ENCODE results near the gene PPM1H. TPM values are rescaled to one million over a fixed set of nuclear protein-coding genes. Genes with fewer than 3 reads are reported as not detected.
A peak's percentile ranks its signal among the peaks of the same experiment; 100 is the strongest.

The PPM1H gene
- total RNA-seq, 1 experiment from 2014 or later, result 0.04 TPM

DNA sequence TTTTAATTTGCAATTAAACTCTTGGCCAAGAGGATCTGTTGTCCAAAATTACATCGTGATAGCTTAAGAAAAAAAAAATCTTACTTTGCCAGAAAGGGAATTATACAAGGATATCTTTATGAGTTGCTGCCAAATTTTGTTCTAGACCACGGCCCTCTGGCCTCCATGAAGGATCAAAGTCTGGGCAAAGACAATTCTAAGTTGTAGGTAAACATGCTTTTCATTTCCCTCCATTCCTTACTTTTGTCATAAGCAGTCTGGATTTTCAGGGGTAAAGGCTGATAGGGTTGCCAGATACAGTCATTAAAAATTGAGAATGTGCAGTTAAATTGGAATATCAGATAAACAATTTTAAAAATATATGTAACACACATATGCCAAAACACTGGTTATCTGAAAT is 333.2 kb downstream of the PPM1H start:
- intact Hi-C loops (cut with micrococcal nuclease; ENCODE audit: unreplicated experiment), result loop anchor here (1.0 to 5.0 kb wide), 2 partner anchors 111 to 193 kb away; no protein-coding TSS in a partner anchor
- CTCF ChIA-PET, result no interaction called here
- no TSS peak for BruUV-seq (replicated peaks)

DNA sequence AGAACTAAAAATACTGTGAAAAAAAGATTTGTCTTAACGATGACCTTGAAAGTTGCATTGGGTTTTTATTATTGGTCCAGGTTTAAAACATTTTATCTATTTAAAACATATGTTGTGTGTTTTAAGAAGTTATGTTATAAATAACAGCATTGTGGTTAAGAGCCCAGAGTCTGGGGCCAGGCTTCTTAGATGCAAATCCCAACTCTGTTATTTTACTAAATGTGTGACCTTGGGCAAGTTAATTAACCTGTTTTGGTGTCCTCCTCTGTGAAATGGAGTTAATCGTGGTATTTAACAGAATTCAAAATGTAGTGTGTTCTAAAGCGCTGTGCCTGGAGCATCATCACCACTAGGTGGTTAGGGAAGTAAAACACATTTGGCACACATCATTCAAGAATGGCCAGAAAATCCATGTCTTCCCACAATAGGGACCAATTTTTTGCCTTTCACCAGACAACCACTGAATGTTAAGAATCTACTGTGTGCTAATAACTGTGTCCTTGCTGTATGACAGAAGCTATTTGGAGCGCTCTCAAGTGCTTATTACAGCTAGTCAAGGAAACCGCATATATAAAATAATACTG is 335.0 kb downstream of the PPM1H start:
- ChIA-PET CTCF (no interaction called here), POLR2A (ENCODE audit: low non-redundant PET) (no interaction called here)
- TF ChIP-seq, protein P1, sequence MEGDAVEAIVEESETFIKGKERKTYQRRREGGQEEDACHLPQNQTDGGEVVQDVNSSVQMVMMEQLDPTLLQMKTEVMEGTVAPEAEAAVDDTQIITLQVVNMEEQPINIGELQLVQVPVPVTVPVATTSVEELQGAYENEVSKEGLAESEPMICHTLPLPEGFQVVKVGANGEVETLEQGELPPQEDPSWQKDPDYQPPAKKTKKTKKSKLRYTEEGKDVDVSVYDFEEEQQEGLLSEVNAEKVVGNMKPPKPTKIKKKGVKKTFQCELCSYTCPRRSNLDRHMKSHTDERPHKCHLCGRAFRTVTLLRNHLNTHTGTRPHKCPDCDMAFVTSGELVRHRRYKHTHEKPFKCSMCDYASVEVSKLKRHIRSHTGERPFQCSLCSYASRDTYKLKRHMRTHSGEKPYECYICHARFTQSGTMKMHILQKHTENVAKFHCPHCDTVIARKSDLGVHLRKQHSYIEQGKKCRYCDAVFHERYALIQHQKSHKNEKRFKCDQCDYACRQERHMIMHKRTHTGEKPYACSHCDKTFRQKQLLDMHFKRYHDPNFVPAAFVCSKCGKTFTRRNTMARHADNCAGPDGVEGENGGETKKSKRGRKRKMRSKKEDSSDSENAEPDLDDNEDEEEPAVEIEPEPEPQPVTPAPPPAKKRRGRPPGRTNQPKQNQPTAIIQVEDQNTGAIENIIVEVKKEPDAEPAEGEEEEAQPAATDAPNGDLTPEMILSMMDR (conservative IDR thresholded peaks at IDR 0.05; ENCODE audit: low read depth, low read length), result peak; percentile 33; the same call in 1 of the 2 replicates
- TF ChIP-seq EZH2 (IDR thresholded peaks at IDR 0.05; ENCODE audit: borderline replicate concordance, low read depth, low read length, poor library complexity, severe bottlenecking), result no peak
- Histone ChIP-seq H3K9me3 (ENCODE audit: low read depth, low read length, poor library complexity, severe bottlenecking) (no peaks in the 10 kb centered on the region), H3K4me1 (ENCODE audit: insufficient read depth, low read length, poor library complexity, severe bottlenecking) (peaks cover 10% of the 10 kb centered on the region), H3K4me3 (ENCODE audit: low read depth, low read length, poor library complexity, severe bottlenecking) (no peak overlapping the region), H3K27ac (ENCODE audit: low read depth, low read length, poor library complexity, severe bottlenecking) (no peak overlapping the region), H3K36me3 (ENCODE audit: insufficient read depth, low read length, poor library complexity, severe bottlenecking) (no peaks in the 10 kb centered on the region), H3K27me3 (replicated peaks; ENCODE audit: insufficient read depth, low read depth, low read length, poor library complexity) (no peaks in the 10 kb centered on the region)
- intact Hi-C loops (cut with micrococcal nuclease; ENCODE audit: unreplicated experiment), result loop anchor here (5.0 kb wide), 1 partner anchor 112 kb away; no protein-coding TSS in a partner anchor
- BruUV-seq (replicated peaks), result no TSS peak
- peak; percentile 23 for DNase-seq (ENCODE audit: low spot score)

More for the DNA sequence above, 333.2 kb downstream of the PPM1H start:
- no peak for DNase-seq (ENCODE audit: low spot score)
- no peaks in the 10 kb centered on the region for H3K9me3 ChIP-seq (ENCODE audit: low read depth, low read length, poor library complexity, severe bottlenecking)
- no peak for TF ChIP-seq EZH2 (IDR thresholded peaks at IDR 0.05; ENCODE audit: borderline replicate concordance, low read depth, low read length, poor library complexity, severe bottlenecking)
- peak overlapping the region; percentile 99 for H3K27ac ChIP-seq (ENCODE audit: low read depth, low read length, poor library complexity, severe bottlenecking)
- no peaks in the 10 kb centered on the region for H3K36me3 ChIP-seq (ENCODE audit: insufficient read depth, low read length, poor library complexity, severe bottlenecking)
- peak overlapping the region; percentile 75 for H3K4me3 ChIP-seq (ENCODE audit: low read depth, low read length, poor library complexity, severe bottlenecking)
- no peaks in the 10 kb centered on the region for H3K27me3 ChIP-seq (replicated peaks; ENCODE audit: insufficient read depth, low read depth, low read length, poor library complexity)
- POLR2A ChIA-PET (ENCODE audit: low non-redundant PET), result interaction anchor here (0.6 kb wide), 2 partner anchors 9 to 50 kb away, joined by 5 read pairs; no protein-coding TSS in a partner anchor
- H3K4me1 ChIP-seq (ENCODE audit: insufficient read depth, low read length, poor library complexity, severe bottlenecking), result peaks cover 19% of the 10 kb centered on the region

GRCh38 chr12:62598846-62599245 is 336.1 kb downstream of the PPM1H start:
- Histone ChIP-seq H3K27ac (ENCODE audit: low read depth, low read length, poor library complexity, severe bottlenecking) (no peak overlapping the region), H3K4me3 (ENCODE audit: low read depth, low read length, poor library complexity, severe bottlenecking) (no peak overlapping the region), H3K4me1 (ENCODE audit: insufficient read depth, low read length, poor library complexity, severe bottlenecking) (peaks cover 9% of the 10 kb centered on the region), H3K27me3 (replicated peaks; ENCODE audit: insufficient read depth, low read depth, low read length, poor library complexity) (no peaks in the 10 kb centered on the region), H3K36me3 (ENCODE audit: insufficient read depth, low read length, poor library complexity, severe bottlenecking) (no peaks in the 10 kb centered on the region), H3K9me3 (ENCODE audit: low read depth, low read length, poor library complexity, severe bottlenecking) (no peaks in the 10 kb centered on the region)
- no peak for DNase-seq (ENCODE audit: low spot score)
- CTCF ChIA-PET, result no interaction called here
- TF ChIP-seq EZH2 (IDR thresholded peaks at IDR 0.05; ENCODE audit: borderline replicate concordance, low read depth, low read length, poor library complexity, severe bottlenecking), result no peak
- TF ChIP-seq, protein P1 (conservative IDR thresholded peaks at IDR 0.05; ENCODE audit: low read depth, low read length), result no peak
- POLR2A ChIA-PET (ENCODE audit: low non-redundant PET), result no interaction called here
- intact Hi-C loops (cut with micrococcal nuclease; ENCODE audit: unreplicated experiment), result no loop called here
- BruUV-seq (replicated peaks), result no TSS peak

DNA sequence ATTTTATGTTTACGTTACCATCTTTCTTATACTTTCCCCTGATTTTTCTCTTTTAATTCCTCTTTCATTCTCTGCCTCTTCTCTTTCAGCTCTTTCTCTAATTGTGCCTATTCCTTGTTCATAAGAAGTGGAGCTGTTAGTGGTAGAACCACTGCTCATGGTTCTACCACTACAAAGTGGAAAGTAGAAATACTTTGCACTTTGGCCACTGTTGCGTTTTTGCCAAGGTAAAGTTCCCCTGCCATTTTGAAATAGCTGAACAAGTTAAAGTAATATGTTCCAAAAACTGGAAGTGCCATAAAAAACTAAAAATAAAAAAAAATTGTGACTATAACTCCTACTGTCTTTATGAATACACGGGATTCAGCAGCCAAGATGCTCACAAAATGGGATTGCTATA is 337.7 kb downstream of the PPM1H start:
- H3K27ac ChIP-seq (ENCODE audit: low read depth, low read length, poor library complexity, severe bottlenecking), result no peak overlapping the region
- CTCF ChIA-PET, result no interaction called here
- BruUV-seq (replicated peaks), result no TSS peak
- no peaks in the 10 kb centered on the region for H3K27me3 ChIP-seq (replicated peaks; ENCODE audit: insufficient read depth, low read depth, low read length, poor library complexity)
- H3K4me3 ChIP-seq (ENCODE audit: low read depth, low read length, poor library complexity, severe bottlenecking), result no peak overlapping the region
- H3K36me3 ChIP-seq (ENCODE audit: insufficient read depth, low read length, poor library complexity, severe bottlenecking), result no peaks in the 10 kb centered on the region
- H3K4me1 ChIP-seq (ENCODE audit: insufficient read depth, low read length, poor library complexity, severe bottlenecking), result peaks cover 9% of the 10 kb centered on the region
- no peaks in the 10 kb centered on the region for H3K9me3 ChIP-seq (ENCODE audit: low read depth, low read length, poor library complexity, severe bottlenecking)
- no peak for DNase-seq (ENCODE audit: low spot score)
- TF ChIP-seq, protein P1 (conservative IDR thresholded peaks at IDR 0.05; ENCODE audit: low read depth, low read length), result no peak
- no peak for TF ChIP-seq EZH2 (IDR thresholded peaks at IDR 0.05; ENCODE audit: borderline replicate concordance, low read depth, low read length, poor library complexity, severe bottlenecking)
- intact Hi-C loops (cut with micrococcal nuclease; ENCODE audit: unreplicated experiment), result no loop called here
- POLR2A ChIA-PET (ENCODE audit: low non-redundant PET), result no interaction called here

Measured in A673 (cell line).